ENCODE data around the gene NANOS3.
A peak's percentile ranks its signal among the peaks of the same experiment; 100 is the strongest.

The NANOS3 gene

DNA sequence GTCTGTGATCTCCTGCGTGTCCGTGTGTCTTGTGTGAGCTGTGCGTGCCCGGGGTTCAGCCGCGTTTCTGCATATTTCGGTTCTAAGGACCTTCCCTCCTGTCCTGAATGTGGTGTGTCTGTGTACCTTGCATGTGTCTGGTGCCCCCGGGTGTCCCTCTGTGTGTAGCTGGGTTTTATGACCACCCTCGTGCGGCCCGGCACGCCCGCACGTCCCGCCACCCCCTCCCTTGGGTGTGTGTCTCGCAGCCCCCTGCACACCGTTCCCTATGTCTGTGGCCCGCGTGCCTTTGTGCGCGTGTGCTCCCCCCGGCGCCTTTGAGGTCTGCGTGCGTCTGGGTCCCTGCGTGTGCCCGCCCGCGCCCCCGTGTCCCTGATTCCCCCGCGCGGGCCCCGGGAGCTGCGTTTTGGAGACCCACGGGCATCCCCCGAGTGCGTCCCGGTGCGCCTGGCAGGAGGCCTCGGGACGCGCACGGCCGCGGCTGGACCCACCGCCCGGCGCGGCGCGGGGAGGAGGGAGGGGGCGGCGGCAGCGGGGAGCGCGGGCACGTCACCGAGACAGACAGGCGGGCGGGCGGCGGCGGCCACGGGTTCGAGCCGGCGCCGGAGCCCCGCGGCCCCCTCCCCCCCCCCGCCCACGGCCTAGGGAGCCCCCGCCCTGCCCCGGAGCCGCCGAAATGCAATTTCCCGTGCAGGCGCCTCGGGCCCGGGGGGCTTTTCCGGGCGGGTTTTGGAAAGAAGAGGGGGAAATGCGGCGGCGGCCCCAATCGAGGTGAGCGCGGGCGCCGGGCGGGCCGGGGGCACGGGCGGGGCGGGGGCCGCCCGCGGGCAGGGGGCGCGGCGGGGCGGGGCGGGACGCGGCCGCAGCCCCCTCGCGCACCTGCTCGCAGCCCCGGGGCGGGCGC lies 12.0 kb upstream of the NANOS3 start:
- no peak for DNase-seq

DNA sequence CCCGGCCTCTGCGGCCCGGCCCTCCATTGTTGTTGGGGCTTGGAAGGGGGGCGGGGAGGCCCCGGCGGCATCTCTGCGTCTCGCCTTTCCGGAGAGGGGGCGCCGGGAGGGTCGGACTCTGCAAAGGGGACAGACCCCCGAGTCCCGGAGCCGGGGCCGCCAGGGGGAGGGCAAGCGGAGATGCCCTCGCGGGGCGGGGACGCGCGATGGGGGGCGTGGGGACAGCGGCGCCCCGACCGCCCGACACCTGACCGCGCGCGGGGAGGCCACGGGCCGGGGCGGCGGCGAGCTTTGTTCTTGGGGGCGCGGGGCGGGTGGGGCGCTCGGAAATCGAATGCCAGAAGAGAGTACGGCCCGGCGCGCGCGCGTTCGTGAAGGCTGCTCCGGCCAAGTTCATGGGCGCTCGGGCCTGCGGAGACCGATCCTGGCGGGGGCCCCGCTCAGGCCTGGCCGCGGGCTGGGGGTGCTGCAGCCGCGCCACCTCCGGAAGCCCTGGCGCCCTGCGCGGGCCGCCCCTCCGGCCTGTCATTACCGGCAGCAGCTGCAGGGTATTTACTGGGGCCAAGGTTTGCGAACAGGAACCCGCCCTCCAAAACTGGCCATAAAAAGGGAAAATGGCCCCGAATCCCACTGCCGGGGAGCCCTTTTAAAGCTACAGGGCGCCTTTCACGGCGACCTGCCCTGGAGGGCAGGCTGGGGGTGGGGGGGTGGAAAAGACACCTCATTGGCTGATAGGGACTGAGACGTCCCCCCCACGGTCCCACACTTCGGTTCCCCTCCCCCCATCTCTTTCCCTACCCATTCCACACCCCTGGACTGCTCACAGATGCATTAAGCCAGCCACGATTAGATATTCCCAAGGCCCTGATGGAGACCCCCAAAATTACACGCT lies 11.1 kb upstream of the NANOS3 start:
- no peak for DNase-seq

DNA sequence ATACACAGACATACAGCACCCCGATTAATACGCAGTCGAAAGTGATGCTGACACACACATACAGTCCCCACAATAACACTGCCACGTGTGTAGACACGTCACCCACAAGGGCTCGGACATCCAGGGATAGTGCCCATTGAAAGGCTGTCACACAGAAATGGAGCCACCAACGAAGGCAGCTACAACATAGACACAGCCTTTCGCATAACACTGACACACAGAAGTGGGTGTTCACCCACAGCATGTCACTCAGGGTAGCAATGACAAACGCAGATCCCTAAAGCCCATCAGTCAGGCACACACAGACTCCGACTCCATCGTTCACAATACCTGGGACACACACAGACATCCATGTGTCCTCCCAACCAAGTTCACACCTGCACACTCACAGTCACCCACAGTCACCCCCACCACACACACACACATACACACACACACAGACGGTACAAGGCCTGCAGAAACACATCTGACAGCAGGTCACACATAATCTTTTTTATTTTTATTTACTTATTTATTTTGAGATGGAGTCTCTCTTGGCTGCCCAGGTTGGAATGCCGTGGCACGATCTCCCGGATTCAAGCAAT lies 10.4 kb upstream of the NANOS3 start:
- DNase-seq, result no peak

DNA sequence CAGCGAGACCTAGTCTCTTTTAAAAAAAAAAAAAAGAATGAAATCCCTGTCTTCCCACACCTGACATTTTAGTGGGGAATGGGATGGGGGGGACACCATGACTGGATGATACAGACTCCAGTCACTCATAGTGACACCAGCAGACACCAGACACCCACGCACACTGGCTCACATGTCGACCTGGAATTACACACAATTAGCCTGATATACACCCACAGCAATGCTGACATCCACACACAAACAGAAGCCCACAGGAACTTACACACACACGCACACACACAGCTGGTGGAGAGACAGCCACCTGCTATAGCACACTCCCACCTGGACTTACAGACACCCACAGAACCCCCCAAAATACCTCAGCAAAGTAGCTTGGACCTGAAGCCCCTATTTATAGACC lies 8.3 kb upstream of the NANOS3 start:
- no peak for DNase-seq

DNA sequence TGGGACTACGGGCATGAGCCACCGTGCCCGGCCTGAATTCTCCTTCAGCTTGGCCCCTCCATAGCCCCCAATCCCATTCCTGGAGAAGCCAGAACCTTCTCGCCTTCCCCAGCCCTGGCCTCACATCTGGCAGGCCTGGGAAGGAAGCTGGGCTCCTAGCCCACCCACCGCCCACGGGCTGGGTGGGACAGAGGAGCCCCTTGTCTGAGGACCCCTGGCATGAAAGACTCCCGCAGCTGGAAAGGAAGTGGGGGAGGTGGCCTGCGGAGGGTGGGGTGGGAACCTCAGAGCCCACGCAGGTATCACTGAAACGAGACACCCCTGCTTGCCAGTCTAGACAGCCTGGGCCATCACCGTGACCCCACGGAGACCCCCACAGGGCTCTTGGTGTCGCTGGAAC lies 7.7 kb upstream of the NANOS3 start:
- no peak for DNase-seq

DNA sequence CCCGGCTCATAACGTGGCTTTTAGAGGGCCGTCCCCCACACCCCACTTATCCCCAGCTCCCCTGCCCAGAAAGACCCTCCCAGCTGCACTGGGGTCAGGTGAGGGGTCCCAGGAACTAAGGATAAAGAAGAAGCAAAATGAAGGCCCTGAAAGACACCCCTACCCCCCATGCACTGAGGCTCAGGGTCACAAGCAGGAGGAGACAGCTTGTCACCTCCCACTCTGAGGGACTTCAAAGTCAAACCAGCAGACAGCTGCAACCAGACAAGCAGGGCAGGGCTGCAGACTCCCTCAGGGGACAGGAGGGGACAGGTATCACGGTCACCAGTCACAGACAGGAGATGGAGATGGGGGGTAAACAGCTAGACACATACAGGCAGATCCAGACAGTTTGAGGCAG lies 6.1 kb upstream of the NANOS3 start:
- no peak for DNase-seq

DNA sequence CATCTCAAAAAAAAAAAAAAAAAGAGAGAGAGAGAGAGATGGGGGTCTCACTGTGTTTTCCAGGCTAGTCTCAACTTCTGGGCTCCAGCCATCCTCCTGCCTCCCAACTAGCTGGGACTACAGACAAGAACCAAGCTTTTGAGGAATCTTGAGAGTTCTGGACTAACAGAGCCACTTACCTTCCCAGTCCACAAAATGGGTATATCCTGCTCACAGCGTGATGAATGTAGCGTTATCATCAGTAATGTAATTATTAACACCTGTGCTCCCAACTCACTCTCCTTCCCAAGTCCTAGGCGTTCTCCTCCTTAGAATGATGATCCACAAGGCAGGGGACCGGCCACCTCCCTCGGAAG lies 4.6 kb upstream of the NANOS3 start:
- DNase-seq, result no peak

DNA sequence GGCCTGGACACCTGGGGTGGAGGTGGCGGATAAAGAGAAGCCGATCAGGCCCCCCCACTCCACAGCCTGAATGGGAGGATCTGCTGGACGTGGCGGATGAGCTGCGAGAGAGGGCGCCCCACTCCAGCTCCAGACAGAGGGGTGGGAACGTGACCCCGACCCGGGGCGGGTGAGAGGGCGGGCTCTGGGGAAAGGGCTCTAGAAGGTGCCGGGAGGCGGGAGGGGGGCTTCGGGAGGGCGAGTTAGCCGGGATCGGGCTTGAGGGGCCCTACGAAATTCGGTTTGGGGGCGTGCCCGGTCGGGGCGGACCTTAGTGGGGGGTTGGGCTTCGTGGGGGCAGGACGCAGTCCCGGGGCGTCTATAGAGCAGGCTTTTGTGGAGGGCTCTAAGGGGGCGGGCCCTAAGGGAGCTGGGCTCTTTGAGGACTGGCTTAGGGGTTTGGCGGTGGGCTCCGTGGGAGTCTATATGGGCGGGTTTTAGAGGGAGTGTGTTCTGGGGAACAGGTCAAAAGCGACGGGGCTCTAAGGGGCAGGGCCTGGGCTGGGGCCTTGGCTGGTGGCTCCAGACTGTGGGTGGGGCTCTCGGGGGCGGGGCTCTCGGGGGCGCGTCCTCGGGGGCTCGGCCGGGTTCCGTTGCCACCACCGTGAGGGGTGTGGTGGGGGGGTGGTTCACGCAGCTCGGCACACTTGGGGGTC lies 4.1 kb upstream of the NANOS3 start:
- DNase-seq, result peak; percentile 32

DNA sequence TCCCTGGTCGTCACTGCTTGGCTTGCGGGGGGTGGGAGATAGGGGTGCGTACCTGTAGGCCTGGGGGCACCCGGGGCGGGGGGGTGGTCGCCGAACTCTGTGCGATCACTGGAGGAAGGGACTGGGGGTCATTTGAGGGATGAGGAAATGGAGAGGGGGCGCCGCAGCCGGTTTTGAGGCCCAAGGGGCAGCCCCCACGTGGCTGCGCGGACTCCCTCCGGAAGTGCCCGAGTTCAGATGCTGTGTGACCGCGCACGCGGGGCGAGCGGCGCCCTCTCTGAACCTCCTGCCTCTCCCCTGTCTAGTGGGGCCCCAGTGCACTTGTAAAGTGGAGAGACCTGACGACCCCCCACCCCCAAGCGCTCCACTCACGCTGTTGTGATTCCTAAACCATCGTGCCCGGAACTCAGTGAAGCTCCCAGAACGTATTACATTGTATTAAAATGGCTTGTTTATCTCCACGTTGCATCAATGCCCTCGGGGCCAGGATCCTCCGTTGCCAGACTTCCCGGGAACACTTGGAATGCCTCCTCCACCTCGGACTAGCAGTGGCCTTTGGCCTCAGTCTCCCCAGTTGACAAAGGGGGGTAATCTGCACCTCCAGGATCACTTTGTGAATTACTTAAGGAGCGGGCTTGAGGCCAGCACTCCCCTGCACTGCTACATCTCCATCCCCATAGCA lies 3.0 kb upstream of the NANOS3 start:
- DNase-seq, result no peak

DNA sequence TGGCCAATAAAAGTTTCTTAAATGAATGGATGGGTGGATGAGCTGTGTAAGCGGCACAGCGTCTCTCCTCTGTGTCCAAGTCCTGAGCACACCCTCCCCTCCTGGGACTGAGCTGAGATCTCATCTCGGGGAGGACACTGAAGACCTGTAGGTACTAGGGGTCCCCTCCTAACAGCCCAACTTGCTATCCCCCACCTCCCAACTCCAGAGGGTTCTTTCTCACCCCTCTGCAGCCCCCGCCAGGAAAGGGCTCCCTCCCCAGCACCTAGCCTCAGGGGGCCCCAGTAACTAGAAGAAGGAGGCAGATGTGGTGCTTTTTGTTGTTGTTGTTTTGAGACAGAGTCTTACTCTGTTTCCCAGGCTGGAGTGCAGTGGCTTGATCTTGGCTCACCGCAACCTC lies 1.1 kb upstream of the NANOS3 start:
- no peak for DNase-seq

DNA sequence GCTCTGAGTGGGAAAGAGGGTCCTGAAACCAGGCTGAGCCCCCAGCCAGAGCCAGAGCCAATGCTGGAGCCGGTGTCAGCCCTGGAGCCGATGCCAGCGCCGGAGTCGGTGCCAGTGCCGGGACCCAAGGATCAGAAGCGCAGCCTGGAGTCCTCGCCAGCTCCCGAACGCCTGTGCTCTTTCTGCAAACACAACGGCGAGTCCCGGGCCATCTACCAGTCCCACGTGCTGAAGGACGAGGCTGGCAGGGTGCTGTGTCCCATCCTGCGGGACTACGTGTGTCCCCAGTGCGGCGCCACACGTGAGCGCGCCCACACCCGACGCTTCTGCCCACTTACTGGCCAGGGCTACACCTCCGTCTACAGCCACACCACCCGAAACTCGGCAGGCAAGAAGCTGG lies 369 bp downstream of the NANOS3 start:
- no peak for DNase-seq

DNA sequence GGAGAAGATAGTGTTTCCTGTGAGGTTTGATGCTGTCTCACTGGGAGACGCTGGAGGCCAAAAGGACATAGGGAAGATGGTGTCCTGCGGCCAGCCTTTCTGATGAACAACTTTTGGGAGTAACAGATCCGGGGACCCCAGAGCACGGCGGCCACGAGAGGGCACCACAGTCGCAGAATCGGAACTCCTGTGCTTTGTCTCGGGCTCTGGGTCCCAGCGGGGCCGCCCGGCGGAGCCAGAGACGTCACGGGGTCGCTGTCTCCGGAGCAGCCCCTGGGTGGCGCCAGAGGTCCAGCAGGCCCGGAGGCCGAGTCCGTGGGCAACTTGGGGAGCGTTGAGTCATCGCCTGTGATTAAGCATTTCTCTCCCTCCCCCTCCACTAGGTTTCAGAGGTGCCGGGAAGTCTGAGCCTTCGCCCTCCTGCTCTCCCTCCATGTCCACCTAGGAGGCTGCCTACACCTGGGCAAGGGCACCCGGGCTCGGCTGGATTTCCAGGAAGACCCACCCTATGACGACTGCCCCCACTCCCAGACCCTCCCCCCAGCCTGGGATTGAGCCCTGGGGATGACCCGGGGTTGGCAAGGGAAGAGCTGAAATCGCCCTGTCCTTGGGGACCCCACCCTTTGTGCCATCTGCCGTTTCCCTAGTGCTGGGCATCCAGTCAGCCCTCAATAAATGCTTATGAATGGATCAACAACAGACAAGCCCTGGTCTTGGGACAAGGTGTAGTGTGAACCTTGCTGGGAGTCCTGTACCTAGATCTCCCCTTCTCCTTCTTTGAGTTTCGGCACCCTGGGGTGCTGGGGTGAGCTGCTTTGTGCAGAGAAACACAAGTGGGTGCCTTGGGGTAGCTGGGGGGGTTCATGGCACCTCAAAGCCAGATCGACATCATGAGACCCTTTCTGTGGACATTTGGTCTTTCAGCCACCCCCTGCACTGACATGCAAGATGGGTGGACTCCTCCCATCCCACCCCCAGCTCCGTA lies 3.4 kb downstream of the NANOS3 start:
- DNase-seq, result peak; percentile 99

DNA sequence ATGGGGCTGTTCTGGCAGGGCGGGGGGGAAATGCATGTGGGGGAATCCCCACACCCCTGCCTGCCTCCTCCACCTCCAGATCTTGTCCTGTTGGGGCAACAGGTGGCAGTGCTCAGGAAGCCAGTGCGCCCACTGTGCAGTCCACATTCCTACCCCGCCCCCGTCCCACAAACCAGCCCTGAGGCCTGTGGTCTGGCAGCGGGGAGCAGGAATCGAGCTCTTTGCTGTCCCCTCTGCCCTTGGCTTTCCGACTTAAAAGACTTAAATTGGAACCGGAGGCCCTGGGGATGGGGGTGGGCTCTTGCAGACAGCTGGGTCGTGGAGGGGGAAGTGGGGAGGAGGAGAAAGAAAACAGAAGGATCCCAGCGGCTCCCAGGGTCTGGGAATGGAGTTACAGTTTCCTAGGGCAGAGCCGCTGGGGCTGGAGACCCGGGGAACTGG lies 4.3 kb downstream of the NANOS3 start:
- peak; percentile 27 for DNase-seq

DNA sequence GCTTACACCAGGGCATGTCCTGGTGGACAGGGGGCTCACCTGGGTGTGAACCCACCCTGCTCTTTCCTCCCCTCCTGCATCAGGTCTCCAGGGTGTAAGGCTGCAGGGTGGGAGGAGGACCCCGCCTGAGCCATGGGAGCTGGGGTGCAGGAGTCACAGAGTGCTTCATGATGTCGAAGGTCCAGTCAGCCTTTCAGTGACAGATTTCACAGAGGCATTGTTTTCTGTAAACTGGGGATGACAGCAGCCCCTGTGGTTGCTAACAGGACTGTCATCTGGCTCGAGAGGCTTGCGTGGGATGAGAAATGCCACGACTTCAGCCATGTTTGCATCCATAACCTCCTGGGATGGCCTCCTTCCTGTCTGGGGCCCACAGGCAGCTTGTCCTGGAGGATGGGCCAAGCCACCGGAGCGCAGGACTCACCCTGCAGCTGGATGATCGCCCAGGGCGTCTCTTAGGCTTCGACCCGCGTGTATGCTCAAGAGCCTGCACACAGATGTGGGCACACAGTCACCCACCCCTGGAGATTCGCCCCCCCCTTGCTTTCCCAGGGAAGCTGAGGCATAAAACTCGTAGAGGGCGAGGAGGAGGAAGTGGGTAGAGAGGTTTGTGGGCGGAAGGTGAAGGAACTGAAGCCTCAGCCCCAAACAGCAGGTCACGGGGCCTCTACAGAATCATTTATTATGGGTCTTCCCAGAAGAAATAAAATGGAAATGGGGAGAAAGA lies 4.9 kb downstream of the NANOS3 start:
- peak; percentile 74 for DNase-seq

DNA sequence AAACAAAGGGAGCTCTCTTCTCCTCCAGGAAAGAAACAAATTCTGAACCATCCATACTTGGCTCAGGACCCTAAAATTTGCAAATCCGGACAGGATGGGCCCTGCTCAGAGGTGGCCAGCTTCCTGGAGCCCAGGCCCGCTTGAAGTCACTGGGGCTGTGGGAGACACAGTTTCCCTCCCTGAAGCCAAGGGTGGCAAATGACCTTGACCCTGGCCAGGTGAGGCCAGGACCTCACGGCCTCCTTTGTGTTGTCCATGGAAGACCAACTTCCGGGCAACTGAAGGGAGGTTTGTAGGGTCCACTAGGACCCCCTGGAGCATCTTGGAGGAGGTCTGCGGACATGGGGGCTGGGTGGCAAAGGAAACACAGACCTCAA lies 5.5 kb downstream of the NANOS3 start:
- DNase-seq, result no peak

DNA sequence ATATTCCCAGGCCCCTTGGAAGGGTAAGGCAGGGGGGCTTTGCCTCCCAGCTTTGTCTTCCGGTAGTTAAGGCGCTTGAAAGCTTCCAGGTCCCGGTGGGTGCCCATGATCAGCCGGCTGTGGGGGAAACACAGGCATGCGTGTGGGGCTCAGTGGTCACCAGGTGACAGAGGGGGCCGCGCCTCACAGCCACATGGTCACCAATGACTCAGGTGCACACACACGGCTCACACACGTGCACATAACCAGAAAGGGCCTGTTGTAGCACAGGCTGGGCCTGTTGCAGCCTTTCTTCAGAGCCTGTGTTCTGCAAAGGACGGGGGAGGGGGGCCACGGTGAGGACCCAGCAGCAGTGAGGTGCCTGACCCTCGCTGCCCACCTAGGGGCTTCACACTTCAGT lies 5.9 kb downstream of the NANOS3 start:
- DNase-seq, result no peak

DNA sequence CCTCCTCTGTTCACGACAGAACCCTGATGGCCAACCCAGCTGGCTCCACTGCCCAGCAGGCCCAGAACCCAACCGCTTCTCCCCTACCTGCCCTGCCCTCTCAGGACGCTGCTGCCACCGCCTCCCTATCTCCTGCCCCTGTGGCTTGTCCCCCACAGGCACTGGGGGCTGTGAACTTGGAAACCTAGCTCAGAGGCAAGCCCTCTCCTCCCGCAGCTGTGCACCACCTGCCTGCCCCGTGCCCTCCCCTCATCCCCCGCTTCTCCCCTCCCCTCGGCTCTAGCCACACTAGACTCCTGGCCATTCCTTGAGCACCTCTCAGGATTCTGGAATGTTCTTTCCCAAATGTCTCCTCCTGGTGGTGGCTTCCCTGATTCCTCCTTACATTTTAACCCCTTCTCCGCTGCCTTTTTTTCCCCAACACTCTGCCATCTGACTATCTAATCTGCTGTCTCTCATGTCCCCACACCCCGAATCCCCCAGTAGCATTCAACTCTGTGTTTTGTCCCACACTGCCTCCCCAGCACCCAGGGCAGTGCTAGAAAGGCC lies 6.7 kb downstream of the NANOS3 start:
- no peak for DNase-seq

DNA sequence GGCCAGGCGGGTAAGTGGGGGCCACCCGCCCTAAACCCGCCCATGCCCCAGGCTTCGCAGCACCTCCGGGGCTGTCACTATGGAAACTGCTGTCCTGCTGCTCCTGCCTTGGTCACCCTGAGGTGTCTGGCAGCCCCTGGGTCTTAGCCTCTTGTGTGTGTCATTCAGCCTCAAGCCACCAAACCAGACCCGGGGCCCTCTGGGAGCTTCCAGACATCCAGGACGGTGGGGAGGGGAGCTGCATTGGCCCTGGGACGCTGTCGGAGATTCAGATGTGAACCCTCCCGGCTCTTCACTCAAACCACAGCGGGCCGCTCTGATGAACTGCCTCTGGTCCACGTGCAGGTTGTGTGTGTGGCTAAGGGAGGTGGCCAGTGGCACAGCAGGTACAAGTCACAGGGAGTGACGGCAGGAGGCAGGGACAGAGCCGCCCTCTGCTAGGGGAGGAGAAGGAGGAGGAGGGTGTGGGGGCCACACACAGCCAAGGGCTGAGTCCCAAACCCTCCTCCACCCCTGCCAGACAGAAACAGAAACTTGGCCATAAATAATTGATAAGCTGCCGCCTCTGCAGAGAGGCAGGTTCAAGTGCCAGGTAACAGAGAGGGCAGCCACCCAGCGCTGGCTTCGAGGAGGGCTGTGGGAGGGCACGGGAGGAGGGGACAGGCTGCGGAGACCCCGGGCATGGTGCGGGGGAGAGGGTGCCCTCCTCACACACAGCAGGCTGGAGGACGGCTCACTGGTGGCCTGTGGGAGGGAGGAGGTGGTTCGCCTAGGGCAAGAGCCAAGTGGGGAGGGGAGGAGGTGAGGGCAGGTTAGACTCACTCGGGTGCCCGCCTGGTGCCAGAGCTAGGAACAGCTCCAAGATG lies 8.0 kb downstream of the NANOS3 start:
- DNase-seq, result no peak

DNA sequence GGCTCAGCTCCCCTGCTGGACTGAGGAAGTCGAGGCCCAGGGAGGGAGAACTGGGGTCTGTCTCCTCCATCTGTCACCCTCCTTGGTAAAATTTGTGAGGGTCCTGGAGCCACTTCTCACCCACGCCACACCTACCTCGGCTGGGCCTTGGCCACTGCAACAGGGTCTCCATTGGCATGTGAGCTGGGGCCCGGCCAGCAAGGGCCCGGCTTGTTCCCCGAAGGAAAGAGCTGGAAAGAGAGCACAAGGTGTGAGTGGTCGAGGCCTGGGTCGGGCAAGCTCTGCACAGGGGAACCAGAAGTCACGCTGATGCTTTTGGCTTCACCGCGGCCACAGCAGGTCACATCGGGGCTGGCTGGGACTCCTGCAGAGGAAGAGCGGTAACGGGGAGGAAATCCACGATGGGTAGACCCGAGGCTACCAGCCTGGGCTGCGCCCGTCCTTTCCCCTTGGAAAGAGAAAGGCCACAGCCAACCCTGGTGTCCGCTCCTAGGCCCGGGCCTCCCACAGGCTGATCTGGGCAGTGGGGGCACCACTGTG lies 9.0 kb downstream of the NANOS3 start:
- DNase-seq, result no peak
